Activated CD8-positive, alpha-beta memory T cell treated with anti-CD3 and anti-CD28 coated beads, Interleukin-2, amount 50 U/mL, for 24 hours (primary cell): ENCODE measurements around the gene ANOS1.
"Not testable (repeated sequence)": the region's sequence is repeated elsewhere in the genome, so short reads cannot be mapped to it uniquely, and the experiment has no call there.

Experiments used
- DNase-seq: peaks from one replicate; pipeline ENCODE4 v3.0.0-alpha.2; 2020; ENCODE audit errors: extremely low read depth

ANOS1 gene

GRCh38 chrX:8607326-8607725 is 124.6 kb downstream of the ANOS1 start:
- no peak for DNase-seq

- DNase-seq, result no peak
Measured at GRCh38 chrX:8604131-8604530, 127.8 kb downstream of the ANOS1 start.

- no peak for DNase-seq
Measured at GRCh38 chrX:8591501-8591900, 140.4 kb downstream of the ANOS1 start.

- DNase-seq, result no peak
Measured at GRCh38 chrX:8586953-8587352, 145.0 kb downstream of the ANOS1 start.

- DNase-seq, result no peak
Measured at GRCh38 chrX:8579602-8580001, 152.3 kb downstream of the ANOS1 start.

GRCh38 chrX:8576821-8577220 is 155.1 kb downstream of the ANOS1 start:
- no peak for DNase-seq

- DNase-seq, result no peak
Measured at GRCh38 chrX:8565729-8566128, 166.2 kb downstream of the ANOS1 start.

GRCh38 chrX:8548446-8548845 is 183.5 kb downstream of the ANOS1 start:
- no peak for DNase-seq

GRCh38 chrX:8546715-8547114 is 185.2 kb downstream of the ANOS1 start:
- no peak for DNase-seq

- no peak for DNase-seq
Measured at GRCh38 chrX:8520791-8521190, 211.1 kb downstream of the ANOS1 start.

- DNase-seq, result no peak
Measured at GRCh38 chrX:8520178-8520577, 211.8 kb downstream of the ANOS1 start.

- no peak for DNase-seq
Measured at GRCh38 chrX:8504451-8504850, 227.5 kb downstream of the ANOS1 start.

GRCh38 chrX:8502101-8502500 is 229.8 kb downstream of the ANOS1 start:
- not testable (repeated sequence) for DNase-seq

GRCh38 chrX:8500203-8500602 is 231.7 kb downstream of the ANOS1 start:
- no peak for DNase-seq

GRCh38 chrX:8495036-8495435 is 236.9 kb downstream of the ANOS1 start:
- DNase-seq, result not testable (repeated sequence)

- DNase-seq, result no peak
Measured at GRCh38 chrX:8484360-8484949, 247.5 kb downstream of the ANOS1 start.
